NCI-H2196 (cell line): ENCODE measurements around the gene CCSER1.

Experiments
- DNase-seq: peaks from one replicate; lab custom pipeline; 2025; ENCODE audit not compliant: unreplicated experiment; lab: John Stamatoyannopoulos, UW

Gene CCSER1

GRCh38 chr4:90127223-90127705 lies at the start of gene CCSER1:
TSS of gene CCSER1 (plus strand) at chr4:90127394.
- peak; percentile 49 for DNase-seq

DNA sequence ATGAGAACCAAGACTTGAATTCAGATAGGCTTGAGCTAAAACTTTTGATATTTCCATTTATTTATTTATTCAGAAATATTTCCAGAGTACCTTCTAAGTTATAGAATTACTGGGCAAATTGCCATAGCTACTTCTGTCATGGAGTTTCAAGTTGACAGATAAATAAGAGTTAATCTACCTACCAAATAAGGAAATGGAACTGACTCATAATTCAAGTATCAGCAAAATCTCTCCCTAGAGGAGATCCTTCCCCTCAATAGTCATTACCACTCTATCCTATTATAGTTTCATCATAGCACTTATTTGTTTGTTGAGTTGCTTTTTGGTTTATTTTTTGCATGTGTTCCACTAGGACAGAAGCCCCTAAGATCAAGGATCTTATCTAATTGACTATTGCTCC lies 48.8 kb upstream of the CCSER1 start:
- no peak for DNase-seq

DNA sequence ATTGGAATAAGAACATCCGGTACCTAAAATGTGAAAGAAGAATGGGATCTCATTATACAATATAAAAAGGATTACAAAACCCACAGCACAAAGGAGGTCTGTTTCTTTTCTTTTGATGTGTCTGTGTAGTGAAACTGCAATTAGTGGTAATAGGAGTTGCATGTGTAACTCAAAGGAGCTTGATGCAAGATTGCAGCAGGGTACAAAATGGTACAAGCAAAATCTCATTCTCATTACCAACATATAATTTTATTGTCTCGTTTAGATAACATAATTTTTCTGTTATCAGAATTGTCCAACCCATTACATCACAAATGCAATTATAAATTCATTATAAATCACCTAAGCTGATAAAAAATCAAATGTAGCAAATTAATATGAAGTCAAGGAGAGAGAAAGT lies 47.1 kb upstream of the CCSER1 start:
- DNase-seq = no peak

DNA sequence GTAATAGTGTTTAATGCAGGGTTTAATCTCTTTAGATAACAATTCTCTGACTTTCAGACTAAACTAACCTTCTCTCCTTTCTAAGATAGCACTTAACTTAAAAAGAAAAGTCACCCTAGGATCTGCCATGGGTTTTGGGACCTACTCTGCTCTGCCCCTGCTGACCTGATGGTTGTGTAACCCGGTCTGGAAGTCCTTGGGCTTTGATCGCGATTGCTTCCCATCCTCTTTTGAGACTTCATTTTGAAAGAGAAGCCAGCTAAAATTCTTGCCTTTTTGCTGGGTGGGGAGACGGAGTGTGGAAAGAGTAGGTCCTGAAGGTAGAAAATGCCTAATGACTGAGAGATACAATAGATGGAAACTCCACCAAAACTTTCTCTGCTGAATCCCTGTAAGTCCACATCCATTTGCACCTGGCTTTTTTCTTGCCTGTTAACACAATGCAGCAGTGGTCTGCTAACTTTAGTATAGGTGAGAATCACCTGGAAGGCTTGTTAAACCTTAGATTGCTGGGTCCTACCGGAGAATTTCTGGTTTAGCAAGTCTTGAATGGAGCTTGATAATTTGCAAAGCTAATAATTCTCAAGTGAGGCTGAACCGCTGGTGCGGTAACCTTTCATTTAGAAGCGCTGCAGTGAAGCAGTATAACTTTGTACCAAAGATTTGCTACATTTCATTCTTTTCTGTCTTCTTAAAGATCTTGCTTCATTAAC lies 45.6 kb upstream of the CCSER1 start:
- DNase-seq = no peak

DNA sequence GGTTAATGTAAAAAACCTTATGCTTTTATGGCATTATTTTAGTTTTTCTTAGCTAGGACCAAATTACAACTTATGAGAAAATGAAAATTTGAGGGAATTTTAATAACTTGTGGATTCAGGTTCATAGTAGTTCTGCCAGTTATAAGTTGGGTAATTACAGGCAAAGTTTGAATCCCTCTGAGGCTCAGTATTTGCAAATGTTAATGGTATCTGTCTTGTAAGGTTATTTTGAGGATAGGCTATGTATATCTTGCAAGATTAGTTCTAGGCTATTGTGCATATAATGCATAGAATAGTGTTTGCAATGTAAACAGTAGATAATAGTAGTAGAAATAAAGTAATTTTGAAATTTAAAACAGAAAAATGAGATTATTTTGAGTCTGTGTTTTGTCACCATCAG lies 44.7 kb upstream of the CCSER1 start:
- DNase-seq = no peak

GRCh38 chr4:90084277-90084966 lies 42.8 kb upstream of the CCSER1 start:
- no peak for DNase-seq

DNA sequence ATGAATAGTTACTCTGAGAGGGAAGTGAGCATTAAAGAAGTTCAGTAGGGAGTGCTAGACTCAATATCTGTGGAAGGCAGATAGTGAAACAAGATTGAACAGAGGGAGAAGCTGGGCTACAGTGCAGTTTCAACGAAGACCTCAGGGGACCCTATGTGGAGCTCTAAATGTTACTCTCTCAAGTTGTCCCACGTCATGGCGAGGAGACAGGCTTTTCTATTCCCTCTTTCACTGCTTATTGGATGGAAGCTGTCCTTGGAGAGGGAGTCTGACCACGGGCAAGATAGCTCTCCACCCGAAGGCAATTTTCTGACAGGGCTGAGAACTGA lies 42.3 kb upstream of the CCSER1 start:
- DNase-seq = no peak

GRCh38 chr4:90093526-90093925 lies 33.7 kb upstream of the CCSER1 start:
- no peak for DNase-seq

DNA sequence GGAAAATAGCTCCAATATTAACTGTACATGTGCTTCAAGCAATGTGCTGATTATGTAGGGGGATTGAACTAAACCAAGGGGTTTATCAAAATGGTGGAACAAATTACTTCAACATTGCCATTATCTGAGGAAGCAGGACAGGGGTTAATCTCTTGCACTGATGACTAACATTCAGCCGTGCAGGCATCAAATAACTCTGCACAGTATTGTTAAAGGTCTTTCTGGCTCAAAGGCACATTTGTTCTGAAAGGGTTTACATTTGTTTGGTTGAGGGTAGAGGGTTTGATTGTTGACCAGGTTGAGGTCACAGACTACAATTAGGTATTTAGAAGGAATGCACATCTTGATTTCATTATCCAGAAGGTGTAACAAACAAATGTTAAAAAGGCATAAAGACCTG lies 32.2 kb upstream of the CCSER1 start:
- DNase-seq = no peak

DNA sequence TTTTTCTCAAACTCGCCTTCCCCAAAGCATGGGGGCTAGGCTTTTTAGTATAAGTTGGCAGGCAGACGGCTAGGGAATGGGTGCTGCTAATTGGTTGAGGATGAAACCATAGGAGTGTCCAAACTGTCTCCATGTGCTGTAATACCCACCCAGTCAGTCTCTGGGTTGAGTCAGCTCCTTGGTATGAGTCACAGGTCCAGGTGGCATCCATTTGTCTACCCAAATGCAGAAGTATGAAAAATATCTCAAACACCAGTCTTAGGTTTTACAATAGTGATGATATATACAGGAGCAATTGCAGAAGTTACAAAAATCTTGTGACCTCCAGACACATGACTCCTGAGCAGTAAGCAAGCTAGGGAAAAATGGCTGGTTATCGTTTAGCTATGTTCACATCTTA lies 27.4 kb upstream of the CCSER1 start:
- DNase-seq = no peak

DNA sequence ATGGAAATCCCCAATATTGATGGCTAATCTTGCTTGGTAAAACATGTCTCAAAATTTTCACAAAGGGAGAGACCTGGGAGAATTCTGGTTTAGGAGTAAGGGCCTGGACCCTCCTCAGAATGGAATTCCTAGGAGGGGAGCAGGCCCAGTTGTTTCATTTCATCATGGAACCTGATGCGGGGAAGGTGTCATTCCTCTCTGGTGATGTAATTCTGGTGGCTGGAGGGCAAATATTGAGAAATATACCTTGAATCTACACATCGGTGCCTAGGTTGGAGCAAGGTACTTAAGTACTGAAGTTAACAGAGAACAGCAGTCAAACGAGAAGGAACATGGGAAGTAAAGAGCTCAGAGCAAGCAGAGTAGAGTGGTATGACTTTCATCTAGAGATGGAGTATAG lies 23.2 kb upstream of the CCSER1 start:
- no peak for DNase-seq

GRCh38 chr4:90105274-90105673 lies 21.9 kb upstream of the CCSER1 start:
- DNase-seq = no peak

DNA sequence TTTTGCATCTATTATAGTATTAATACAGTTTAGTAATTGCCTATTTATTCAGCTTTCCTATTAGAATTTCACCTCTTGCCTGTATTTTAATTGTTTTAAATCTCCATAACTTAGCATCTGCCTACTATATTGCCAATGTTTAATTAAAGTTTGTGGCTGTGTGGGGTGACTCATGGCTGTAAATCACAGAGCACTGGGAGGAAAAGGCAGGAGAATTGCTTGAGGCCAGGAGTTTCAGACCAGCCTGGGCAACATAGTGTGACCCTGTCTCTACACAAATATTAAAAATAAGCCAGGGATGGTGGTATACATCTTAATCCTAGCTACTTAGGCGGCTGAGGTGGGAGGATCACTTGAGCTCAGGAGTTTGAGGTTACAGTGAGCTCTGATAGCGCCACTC lies 14.5 kb upstream of the CCSER1 start:
- no peak for DNase-seq

- no peak for DNase-seq
These were observed 13.2 kb upstream of the CCSER1 start for GRCh38 chr4:90113881-90114457.

- no peak for DNase-seq
These were observed 8.5 kb upstream of the CCSER1 start for GRCh38 chr4:90118527-90119195.

GRCh38 chr4:90120037-90120436 lies 7.2 kb upstream of the CCSER1 start:
- DNase-seq = no peak

- DNase-seq = no peak
These were observed 6.4 kb upstream of the CCSER1 start for GRCh38 chr4:90120815-90121214.

DNA sequence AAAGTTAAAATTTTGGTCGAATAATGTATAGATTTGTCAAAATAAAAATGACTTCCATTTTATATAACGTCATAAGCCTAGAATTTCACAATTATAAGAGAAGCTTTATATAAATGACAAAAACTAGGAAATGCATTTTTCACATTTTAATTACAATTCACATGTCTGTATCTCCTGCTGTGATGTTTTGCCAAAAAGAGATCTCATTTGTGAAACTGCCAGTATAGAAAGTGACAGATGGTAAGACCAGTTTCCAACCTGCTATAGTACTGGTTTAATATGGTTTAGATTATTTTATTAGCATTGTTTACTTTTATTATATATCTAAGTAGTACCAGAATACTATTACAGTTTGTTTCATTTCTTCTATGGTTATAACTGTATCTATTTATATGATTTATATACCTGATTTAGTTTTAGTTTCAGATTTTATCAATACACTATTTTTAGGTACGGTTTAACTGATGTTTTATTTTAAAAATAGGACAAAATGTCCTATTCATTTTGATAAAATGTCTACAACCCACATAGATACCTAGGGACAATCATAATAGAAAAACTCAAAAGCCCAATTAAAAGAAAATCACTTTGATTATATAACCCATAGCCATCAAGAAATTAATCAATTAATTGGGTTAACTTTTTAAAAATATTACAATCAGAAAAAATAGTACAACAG lies 5.4 kb upstream of the CCSER1 start:
- DNase-seq = no peak

GRCh38 chr4:90122355-90122748 lies 4.8 kb upstream of the CCSER1 start:
- no peak for DNase-seq

- no peak for DNase-seq
These were observed 2.9 kb upstream of the CCSER1 start for GRCh38 chr4:90124276-90124675.

GRCh38 chr4:90126805-90127204 lies 389 bp upstream of the CCSER1 start:
- no peak for DNase-seq
